ENCODE results near the gene USP43.
A peak's percentile ranks its signal among the peaks of the same experiment; 100 is the strongest.

USP43 gene

GRCh38 chr17:9725575-9725974 lies 80.3 kb downstream of the USP43 start:
- DNase-seq: no peak

GRCh38 chr17:9726291-9726690 lies 81.0 kb downstream of the USP43 start:
- DNase-seq: no peak

- no peak for DNase-seq
Observed at GRCh38 chr17:9728005-9728404, 82.7 kb downstream of the USP43 start.

GRCh38 chr17:9728564-9728963 lies 83.2 kb downstream of the USP43 start:
- DNase-seq: no peak

GRCh38 chr17:9729034-9729650 lies 83.8 kb downstream of the USP43 start:
- peak in 1 of 2 experiments; percentile 39 for DNase-seq

GRCh38 chr17:9729735-9730420 lies 84.6 kb downstream of the USP43 start:
- DNase-seq: no peak

- DNase-seq: no peak
Observed at GRCh38 chr17:9750524-9750923, 105.2 kb downstream of the USP43 start.

GRCh38 chr17:9755083-9755482 lies 109.8 kb downstream of the USP43 start:
- no peak for DNase-seq

GRCh38 chr17:9760266-9760665 lies 114.9 kb downstream of the USP43 start:
- no peak for DNase-seq

GRCh38 chr17:9763643-9764042 lies 118.3 kb downstream of the USP43 start:
- DNase-seq: no peak

- DNase-seq: no peak
Observed at GRCh38 chr17:9765322-9765721, 120.0 kb downstream of the USP43 start.

- no peak for DNase-seq
Observed at GRCh38 chr17:9766970-9767369, 121.7 kb downstream of the USP43 start.

- DNase-seq: no peak
Observed at GRCh38 chr17:9767432-9767991, 122.2 kb downstream of the USP43 start.

GRCh38 chr17:9768381-9768934 lies 123.1 kb downstream of the USP43 start:
- peak in 1 of 2 experiments; percentile 25 for DNase-seq

- DNase-seq: no peak
Observed at GRCh38 chr17:9769036-9769695, 123.8 kb downstream of the USP43 start.

- no peak for DNase-seq
Observed at GRCh38 chr17:9771465-9771864, 126.1 kb downstream of the USP43 start.

GRCh38 chr17:9772658-9773057 lies 127.3 kb downstream of the USP43 start:
- no peak for DNase-seq

- DNase-seq: no peak
Observed at GRCh38 chr17:9776911-9777310, 131.6 kb downstream of the USP43 start.

Data from NCI-H526 (cell line).